Liver (tissue), 9 donors: ENCODE results near the gene CDSN. TPM values are rescaled to one million over a fixed set of nuclear protein-coding genes. Genes with fewer than 3 reads are reported as not detected.

Experiments
- DNase-seq: peaks from one replicate; pipeline ENCODE4 v3.0.0-alpha.2; 2017; ENCODE audit warnings: low spot score
- H3K27ac ChIP-seq, 2 donors: one replicate each; pipeline ENCODE4 v1.7.0; 2013; ENCODE audit warnings: inconsistent platforms in 2 of 2, low read length in 2 of 2, control low read depth in 1 of 2, low read depth in 1 of 2, mild to moderate bottlenecking in 1 of 2
- H3K27me3 ChIP-seq, 4 donors: one replicate each; pipeline versions ENCODE4 v1.6.1 to v1.7.0; 2013; ENCODE audit warnings: low read length in 3 of 4, inconsistent platforms in 1 of 4, mild to moderate bottlenecking in 1 of 4, moderate library complexity in 1 of 4; ENCODE audit not compliant: control insufficient read depth in 4 of 4, insufficient read depth in 4 of 4
- H3K36me3 ChIP-seq, 4 donors: one replicate each; pipeline versions ENCODE4 v1.6.1 to v1.7.0; 2013; ENCODE audit warnings: low read length in 3 of 4, mild to moderate bottlenecking in 3 of 4, low read depth in 1 of 4, moderate library complexity in 1 of 4; ENCODE audit not compliant: control insufficient read depth in 4 of 4, insufficient read depth in 3 of 4
- H3K4me1 ChIP-seq, 4 donors: one replicate each; pipeline versions ENCODE4 v1.6.1 to v1.7.0; 2013; ENCODE audit warnings: low read length in 3 of 4, mild to moderate bottlenecking in 3 of 4, moderate library complexity in 1 of 4; ENCODE audit not compliant: control insufficient read depth in 4 of 4, insufficient read depth in 4 of 4
- H3K4me3 ChIP-seq, 3 donors: one replicate each; pipeline versions ENCODE4 v1.6.1 to v1.7.0; 2013; ENCODE audit warnings: low read length in 3 of 3, control low read depth in 1 of 3, low read depth in 1 of 3, mild to moderate bottlenecking in 1 of 3
- H3K9ac ChIP-seq, 2 donors: one replicate each; pipeline ENCODE4 v1.7.0; 2013; ENCODE audit warnings: low read length in 2 of 2, mild to moderate bottlenecking in 2 of 2, moderate library complexity in 2 of 2, control low read depth in 1 of 2, low read depth in 1 of 2
- H3K9me3 ChIP-seq, 4 donors: one replicate each; pipeline versions ENCODE4 v1.6.1 to v1.7.0; 2013; ENCODE audit warnings: low read length in 3 of 4; ENCODE audit not compliant: control insufficient read depth in 4 of 4
- ATF3 ChIP-seq: IDR thresholded peaks from 2 replicates; pipeline ENCODE4 v1.6.1; 2016; ENCODE audit warnings: antibody characterized with exemption
- EGR1 ChIP-seq, 2 donors: IDR thresholded peaks; 2 replicates each; pipeline ENCODE4 v1.6.1; 2016 to 2018; ENCODE audit warnings: antibody characterized with exemption in 2 of 2, low read depth in 2 of 2
- FOXA2 ChIP-seq: IDR thresholded peaks from 2 replicates; pipeline ENCODE4 v1.6.1; 2016; ENCODE audit warnings: antibody characterized with exemption
- HNF4A ChIP-seq, 2 donors: conservative IDR thresholded peaks; 2 replicates each; pipeline ENCODE4 v1.6.1; 2016; ENCODE audit warnings: antibody characterized with exemption in 2 of 2, mild to moderate bottlenecking in 2 of 2
- HNF4G ChIP-seq: IDR thresholded peaks from 2 replicates; pipeline ENCODE4 v1.6.1; 2016; ENCODE audit warnings: antibody characterized with exemption
- JUND ChIP-seq, 2 donors: IDR thresholded peaks; 2 replicates each; pipeline ENCODE4 v1.6.1; 2016; ENCODE audit warnings: antibody characterized with exemption in 2 of 2
- NR2F2 ChIP-seq: IDR thresholded peaks from 2 replicates; pipeline ENCODE4 v1.6.1; 2016; ENCODE audit warnings: antibody characterized with exemption
- RAD21 ChIP-seq, 2 donors: IDR thresholded peaks; 2 replicates each; pipeline ENCODE4 v1.6.1; 2016; ENCODE audit warnings: antibody characterized with exemption in 2 of 2, mild to moderate bottlenecking in 2 of 2
- SP1 ChIP-seq: IDR thresholded peaks from 2 replicates; pipeline ENCODE4 v1.6.1; 2018; ENCODE audit warnings: antibody characterized with exemption, mild to moderate bottlenecking
- TAF1 ChIP-seq: conservative IDR thresholded peaks from 2 replicates; pipeline ENCODE4 v1.6.1; 2016; ENCODE audit warnings: antibody characterized with exemption, mild to moderate bottlenecking
- YY1 ChIP-seq: IDR thresholded peaks from 2 replicates; pipeline ENCODE4 v1.6.1; 2016; ENCODE audit warnings: antibody characterized with exemption, mild to moderate bottlenecking
- WGBS: extraction: QIAGEN DNeasy Blood & Tissue Kit; methylation state at CpG from one replicate; pipeline ENCODE4 v1.1.7; 2013; 5-methylcytosine and 5-hydroxymethylcytosine counted together
- polyA plus RNA-seq, 2 donors: library from polyadenylated mRNA; stranded (reverse) in 1 of 2; unstranded in 1 of 2; fragments of 200-250 nt in 1 of 2; fragments of >200 nt in 1 of 2; fragmentation: Nextera tagmentation in 1 of 2; extraction: Ambion mirVana in 1 of 2; gene quantifications; one replicate each; pipeline versions ENCODE4 v1.2.1 to v1.2.3, GENCODE V29; 2013 to 2015
- total RNA-seq, 2 donors: library from RNA; depleted of rRNA; stranded (reverse); fragments of >200 nt; gene quantifications; one replicate each; pipeline ENCODE4 v1.2.3, GENCODE V29; 2014
- TF ChIP-seq, protein P1 (sequence below): fragments of 150-350 bp; IDR thresholded peaks from 2 replicates; pipeline ENCODE4 v1.5.1; 2017; ENCODE audit warnings: improper control_type of control experiment, low read depth, low read length; ENCODE audit not compliant: missing input control
- TF ChIP-seq, protein P2 (sequence below): IDR thresholded peaks from 2 replicates; pipeline ENCODE4 v1.6.1; 2016; ENCODE audit warnings: antibody characterized with exemption
- donor health status: healthy.
- donor health status: healthy.
- donor health status: healthy.
- donor health status: healthy.
- donor health status: healthy.

Gene CDSN
- total and polyA plus RNA-seq, 4 donors = not detected

- H3K27me3 ChIP-seq = no peaks in the 10 kb centered on the region
- H3K4me1 ChIP-seq = peaks cover 0 to 1% (median 0%) of the 10 kb centered on the region in 4 donors
- H3K9me3 ChIP-seq = no peaks in the 10 kb centered on the region
- no peak overlapping the region for H3K27ac ChIP-seq
- H3K9ac ChIP-seq = no peak overlapping the region
- H3K36me3 ChIP-seq = no peaks in the 10 kb centered on the region
- TF ChIP-seq HNF4A (conservative IDR thresholded peaks at IDR 0.05) (no peak), EGR1 (IDR thresholded peaks at IDR 0.05; ENCODE audit: low read depth in 2 of 2) (no peak), RAD21 (IDR thresholded peaks at IDR 0.05) (peak; percentile 85 to 86), JUND (IDR thresholded peaks at IDR 0.05) (peak in 1 of 2 donors; percentile 47)
- TF ChIP-seq, protein P1, sequence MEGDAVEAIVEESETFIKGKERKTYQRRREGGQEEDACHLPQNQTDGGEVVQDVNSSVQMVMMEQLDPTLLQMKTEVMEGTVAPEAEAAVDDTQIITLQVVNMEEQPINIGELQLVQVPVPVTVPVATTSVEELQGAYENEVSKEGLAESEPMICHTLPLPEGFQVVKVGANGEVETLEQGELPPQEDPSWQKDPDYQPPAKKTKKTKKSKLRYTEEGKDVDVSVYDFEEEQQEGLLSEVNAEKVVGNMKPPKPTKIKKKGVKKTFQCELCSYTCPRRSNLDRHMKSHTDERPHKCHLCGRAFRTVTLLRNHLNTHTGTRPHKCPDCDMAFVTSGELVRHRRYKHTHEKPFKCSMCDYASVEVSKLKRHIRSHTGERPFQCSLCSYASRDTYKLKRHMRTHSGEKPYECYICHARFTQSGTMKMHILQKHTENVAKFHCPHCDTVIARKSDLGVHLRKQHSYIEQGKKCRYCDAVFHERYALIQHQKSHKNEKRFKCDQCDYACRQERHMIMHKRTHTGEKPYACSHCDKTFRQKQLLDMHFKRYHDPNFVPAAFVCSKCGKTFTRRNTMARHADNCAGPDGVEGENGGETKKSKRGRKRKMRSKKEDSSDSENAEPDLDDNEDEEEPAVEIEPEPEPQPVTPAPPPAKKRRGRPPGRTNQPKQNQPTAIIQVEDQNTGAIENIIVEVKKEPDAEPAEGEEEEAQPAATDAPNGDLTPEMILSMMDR = peak; percentile 84
- TF ChIP-seq, protein P2, sequence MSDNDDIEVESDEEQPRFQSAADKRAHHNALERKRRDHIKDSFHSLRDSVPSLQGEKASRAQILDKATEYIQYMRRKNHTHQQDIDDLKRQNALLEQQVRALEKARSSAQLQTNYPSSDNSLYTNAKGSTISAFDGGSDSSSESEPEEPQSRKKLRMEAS = no peak
- peak; percentile 81 for DNase-seq
- 11% methylated on average over 14 of the region's 14 CpGs for WGBS
- H3K4me3 ChIP-seq = no peak overlapping the region
Observed at GRCh38 chr6:31087494-31088089, 32.7 kb downstream of the CDSN start.

DNA sequence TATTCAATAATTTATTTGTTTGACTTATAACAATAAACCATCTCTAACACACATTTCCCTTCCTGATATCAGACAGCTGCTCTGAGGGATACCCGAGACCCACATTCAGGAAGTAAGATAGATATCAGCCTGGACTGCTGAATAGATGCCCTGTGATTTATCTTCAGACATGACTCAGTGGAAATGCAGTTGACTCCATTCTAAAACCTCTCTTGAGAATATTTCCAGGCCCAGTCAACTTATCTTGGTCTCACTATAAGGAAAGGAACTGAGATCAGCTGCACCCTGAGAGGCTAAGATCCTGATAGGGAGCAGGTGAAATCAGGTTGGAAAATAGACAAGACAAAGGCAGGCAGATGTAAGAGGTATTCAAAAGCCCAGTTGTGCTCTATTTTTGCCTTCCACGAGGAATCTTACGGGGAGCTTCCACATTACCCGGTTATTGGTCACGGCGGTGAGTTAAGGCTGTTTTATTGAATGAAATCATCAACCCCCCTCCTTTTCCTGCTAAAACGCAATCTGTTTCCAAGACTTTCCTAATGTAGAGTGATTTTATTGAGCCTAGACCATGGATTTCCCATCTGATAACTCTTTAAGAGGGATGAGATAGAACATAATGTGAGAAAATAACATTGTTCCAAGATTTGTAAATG is 33.3 kb downstream of the CDSN start:
- H3K9ac ChIP-seq = peak overlapping the region in 1 of 2 donors; percentile 21
- H3K36me3 ChIP-seq = no peaks in the 10 kb centered on the region
- WGBS = 48% methylated on average over 7 of the region's 7 CpGs
- no peak for DNase-seq
- H3K27me3 ChIP-seq = no peaks in the 10 kb centered on the region
- H3K4me1 ChIP-seq = peaks cover 0 to 1% (median 0%) of the 10 kb centered on the region in 4 donors
- H3K4me3 ChIP-seq = no peak overlapping the region
- TF ChIP-seq FOXA2 = no peak
- no peak for TF ChIP-seq SP1
- TF ChIP-seq HNF4A (conservative IDR thresholded peaks at IDR 0.05) = no peak
- TF ChIP-seq, protein P1 = no peak
- TF ChIP-seq JUND (IDR thresholded peaks at IDR 0.05) = no peak
- TF ChIP-seq, protein P2 = no peak
- TF ChIP-seq HNF4G = no peak
- no peak for TF ChIP-seq TAF1
- no peak for TF ChIP-seq EGR1 (IDR thresholded peaks at IDR 0.05; ENCODE audit: low read depth in 2 of 2)
- no peak for TF ChIP-seq YY1
- no peak for TF ChIP-seq NR2F2
- TF ChIP-seq ATF3 = no peak
- H3K9me3 ChIP-seq = no peaks in the 10 kb centered on the region
- no peak overlapping the region for H3K27ac ChIP-seq
